Fibroblast of pulmonary artery (primary cell): Measurements from ENCODE around the gene MAP7.

ENCODE experiments used
- DNase-seq: peaks from one replicate; pipeline ENCODE4 v3.0.0-alpha.2; 2010; ENCODE audit warnings: low read depth
- H3K4me3 ChIP-seq: replicated peaks from 2 replicates; pipeline ENCODE4 v1.5.1; 2011; ENCODE audit warnings: low read depth, mild to moderate bottlenecking, control low read depth, low read length, moderate library complexity
- CTCF ChIP-seq: IDR thresholded peaks from 2 replicates; pipeline ENCODE4 v1.5.1; 2011; ENCODE audit warnings: mild to moderate bottlenecking, control low read depth, low read length, inconsistent platforms; ENCODE audit errors: missing control alignments

The MAP7 gene

DNA sequence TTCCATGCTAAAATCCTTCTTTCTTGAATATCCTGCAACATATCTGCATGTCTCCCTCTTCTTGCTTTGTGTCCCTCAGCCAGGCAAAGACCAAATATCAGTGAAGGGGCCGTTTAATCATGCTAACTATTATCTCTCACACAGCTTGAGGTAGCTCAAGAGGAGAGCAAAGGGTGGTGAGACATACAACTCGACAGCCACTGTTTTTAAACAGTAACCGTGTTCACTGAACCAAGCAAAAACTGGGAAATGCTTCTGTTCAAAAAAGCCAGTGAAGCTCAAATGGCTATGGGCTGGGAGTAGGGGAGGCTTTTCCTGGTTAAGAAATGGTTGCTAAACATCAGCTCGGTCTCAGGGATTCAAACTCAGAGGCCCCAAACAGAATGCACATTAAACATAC is 83.4 kb downstream of the MAP7 start:
- TF ChIP-seq CTCF: no peak
- no peak for DNase-seq
- no peak overlapping the region for H3K4me3 ChIP-seq

- no peak for TF ChIP-seq CTCF
- no peak overlapping the region for H3K4me3 ChIP-seq
- DNase-seq: no peak
Observed at GRCh38 chr6:136465766-136466303, 84.4 kb downstream of the MAP7 start.

GRCh38 chr6:136464874-136465273 is 85.3 kb downstream of the MAP7 start:
- DNase-seq: no peak
- no peak overlapping the region for H3K4me3 ChIP-seq
- no peak for TF ChIP-seq CTCF

- no peak overlapping the region for H3K4me3 ChIP-seq
- no peak for DNase-seq
- no peak for TF ChIP-seq CTCF
Observed at GRCh38 chr6:136464148-136464547, 86.1 kb downstream of the MAP7 start.

DNA sequence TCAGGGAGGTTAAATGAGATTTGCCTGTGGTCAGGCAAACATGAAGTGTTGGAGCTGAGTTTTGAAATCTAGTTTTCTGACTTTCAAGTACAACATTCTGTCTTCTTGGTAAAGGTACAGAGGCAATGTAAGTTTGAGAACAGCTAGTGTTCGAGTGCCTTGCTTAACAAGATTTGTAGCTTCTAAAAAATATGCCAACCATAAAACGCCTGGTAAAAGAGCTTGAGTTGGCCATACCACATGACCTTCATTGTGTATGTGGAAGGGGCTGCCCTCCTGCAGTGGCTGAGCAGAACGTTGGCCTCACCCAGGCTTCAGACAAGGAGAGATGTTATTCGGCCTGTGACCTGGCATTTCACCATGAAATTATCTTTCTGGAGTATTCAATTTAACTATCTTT is 86.5 kb downstream of the MAP7 start:
- no peak overlapping the region for H3K4me3 ChIP-seq
- no peak for TF ChIP-seq CTCF
- DNase-seq: no peak

DNA sequence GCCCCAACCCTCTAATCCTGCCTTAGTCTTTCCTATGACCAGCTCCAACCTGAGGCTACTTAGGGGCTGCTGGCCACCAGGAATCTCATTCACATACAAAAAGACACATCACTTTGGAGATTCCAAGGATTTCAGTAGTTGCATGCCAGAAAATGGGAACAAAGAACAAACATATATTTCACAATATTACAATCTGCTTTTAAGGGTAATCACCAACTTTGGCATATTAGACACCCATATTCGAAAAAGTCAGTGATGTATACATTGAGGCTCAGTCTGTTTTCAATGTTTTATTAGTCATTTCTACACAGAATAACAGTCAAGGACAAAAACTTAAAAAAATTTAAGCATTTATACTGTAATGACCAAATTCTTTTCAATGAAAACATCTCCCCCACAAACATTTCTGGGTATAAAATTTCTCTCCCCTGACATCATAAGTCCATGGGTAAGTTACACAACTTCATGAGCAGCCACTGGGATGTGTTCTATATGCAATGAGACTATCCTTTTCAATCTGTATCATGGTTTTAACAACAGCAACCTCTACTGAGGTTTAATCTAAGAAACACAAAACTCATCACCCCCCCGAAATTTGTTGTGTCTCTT is 103.5 kb downstream of the MAP7 start:
- TF ChIP-seq CTCF: no peak
- no peak overlapping the region for H3K4me3 ChIP-seq
- DNase-seq: peak; percentile 29

GRCh38 chr6:136446145-136446544 is 104.1 kb downstream of the MAP7 start:
- no peak overlapping the region for H3K4me3 ChIP-seq
- no peak for TF ChIP-seq CTCF
- no peak for DNase-seq
